GM19328 (cell line): Measurements from ENCODE around the gene DROSHA.
"Not testable (repeated sequence)": the region's sequence is repeated elsewhere in the genome, so short reads cannot be mapped to it uniquely, and the experiment has no call there.

Source experiments
- ATAC-seq: cut with Tn5 transposase; IDR thresholded peaks from one replicate; pipeline ENCODE4 v1.9.1; 2021; ENCODE audit warnings: mild to moderate bottlenecking, moderate library complexity; ENCODE audit not compliant: unreplicated experiment

Gene DROSHA

GRCh38 chr5:31421806-31422586 lies 109.9 kb downstream of the DROSHA start:
- ATAC-seq = no peak

GRCh38 chr5:31417512-31417911 lies 114.4 kb downstream of the DROSHA start:
- no peak for ATAC-seq

- no peak for ATAC-seq
Observed at GRCh38 chr5:31416547-31416946, 115.3 kb downstream of the DROSHA start.

- ATAC-seq = no peak
Observed at GRCh38 chr5:31415960-31416359, 115.9 kb downstream of the DROSHA start.

GRCh38 chr5:31415009-31415923 lies 116.6 kb downstream of the DROSHA start:
- ATAC-seq = no peak

GRCh38 chr5:31413030-31413812 lies 118.7 kb downstream of the DROSHA start:
- ATAC-seq = no peak

- ATAC-seq = no peak
Observed at GRCh38 chr5:31412324-31412723, 119.6 kb downstream of the DROSHA start.

- ATAC-seq = no peak
Observed at GRCh38 chr5:31410089-31410488, 121.8 kb downstream of the DROSHA start.

GRCh38 chr5:31408814-31409213 lies 123.1 kb downstream of the DROSHA start:
- ATAC-seq = no peak

GRCh38 chr5:31407921-31408693 lies 123.8 kb downstream of the DROSHA start:
- ATAC-seq = no peak

GRCh38 chr5:31404325-31404724 lies 127.6 kb downstream of the DROSHA start:
- ATAC-seq = no peak

GRCh38 chr5:31401691-31402090 lies 130.2 kb downstream of the DROSHA start:
- no peak for ATAC-seq

GRCh38 chr5:31397926-31398557 lies 133.9 kb downstream of the DROSHA start:
- no peak for ATAC-seq

- ATAC-seq = no peak
Observed at GRCh38 chr5:31396611-31397295, 135.1 kb downstream of the DROSHA start.

- ATAC-seq = not testable (repeated sequence)
Observed at GRCh38 chr5:31395450-31396045, 136.3 kb downstream of the DROSHA start.

GRCh38 chr5:31393126-31393525 lies 138.8 kb downstream of the DROSHA start:
- ATAC-seq = no peak

- no peak for ATAC-seq
Observed at GRCh38 chr5:31392061-31392460, 139.8 kb downstream of the DROSHA start.

- no peak for ATAC-seq
Observed at GRCh38 chr5:31390256-31390655, 141.6 kb downstream of the DROSHA start.
